GM15510 (cell line): ENCODE data around the gene GRID1.

ENCODE experiments used
- POLR2A ChIP-seq: IDR thresholded peaks from 3 replicates; pipeline ENCODE4 v1.6.1; 2011; ENCODE audit warnings: borderline replicate concordance; ENCODE audit not compliant: insufficient read length; ENCODE audit errors: extremely low read depth

GRID1 gene

GRCh38 chr10:86190291-86190690, 176.3 kb downstream of the GRID1 start:
- no peak for TF ChIP-seq POLR2A

GRCh38 chr10:86189891-86190290, 176.7 kb downstream of the GRID1 start:
- TF ChIP-seq POLR2A = no peak

DNA sequence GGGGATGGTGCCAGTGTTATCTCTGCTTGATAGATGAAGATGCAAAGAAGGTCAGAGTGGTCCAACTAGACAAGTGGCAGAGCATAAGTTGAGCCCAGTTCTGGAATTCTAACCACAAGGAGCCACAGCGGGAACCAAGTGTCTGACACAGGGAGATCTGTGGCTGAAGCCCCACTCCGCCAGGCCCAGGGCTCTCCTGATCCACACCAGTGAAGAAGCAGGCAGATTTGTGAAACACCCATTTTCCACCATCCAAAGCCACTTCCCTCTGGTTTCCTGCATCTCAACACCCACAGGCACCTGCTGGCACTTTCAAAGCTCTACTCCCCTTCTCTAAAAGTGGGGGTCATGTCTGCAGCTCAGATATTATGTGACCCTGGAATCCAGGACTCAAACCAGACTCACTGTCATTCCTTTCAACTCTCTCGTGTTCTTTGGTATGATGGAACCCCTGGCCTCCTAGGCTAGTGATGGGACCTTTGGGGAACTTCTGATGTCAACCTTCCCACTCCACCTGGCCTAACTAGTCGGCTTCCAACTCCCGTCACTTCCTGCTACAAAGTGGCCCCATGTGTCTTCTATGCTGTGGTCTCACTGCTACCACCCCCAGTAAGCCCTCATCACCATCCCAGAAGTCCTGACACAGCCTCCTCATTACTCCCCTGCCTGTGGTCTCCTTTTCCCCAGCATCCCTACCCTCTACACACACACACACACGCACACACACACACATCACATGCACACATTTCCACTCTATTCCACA, 177.6 kb downstream of the GRID1 start:
- no peak for TF ChIP-seq POLR2A

- TF ChIP-seq POLR2A = no peak
Observed at GRCh38 chr10:86188326-86188725, 178.3 kb downstream of the GRID1 start.

DNA sequence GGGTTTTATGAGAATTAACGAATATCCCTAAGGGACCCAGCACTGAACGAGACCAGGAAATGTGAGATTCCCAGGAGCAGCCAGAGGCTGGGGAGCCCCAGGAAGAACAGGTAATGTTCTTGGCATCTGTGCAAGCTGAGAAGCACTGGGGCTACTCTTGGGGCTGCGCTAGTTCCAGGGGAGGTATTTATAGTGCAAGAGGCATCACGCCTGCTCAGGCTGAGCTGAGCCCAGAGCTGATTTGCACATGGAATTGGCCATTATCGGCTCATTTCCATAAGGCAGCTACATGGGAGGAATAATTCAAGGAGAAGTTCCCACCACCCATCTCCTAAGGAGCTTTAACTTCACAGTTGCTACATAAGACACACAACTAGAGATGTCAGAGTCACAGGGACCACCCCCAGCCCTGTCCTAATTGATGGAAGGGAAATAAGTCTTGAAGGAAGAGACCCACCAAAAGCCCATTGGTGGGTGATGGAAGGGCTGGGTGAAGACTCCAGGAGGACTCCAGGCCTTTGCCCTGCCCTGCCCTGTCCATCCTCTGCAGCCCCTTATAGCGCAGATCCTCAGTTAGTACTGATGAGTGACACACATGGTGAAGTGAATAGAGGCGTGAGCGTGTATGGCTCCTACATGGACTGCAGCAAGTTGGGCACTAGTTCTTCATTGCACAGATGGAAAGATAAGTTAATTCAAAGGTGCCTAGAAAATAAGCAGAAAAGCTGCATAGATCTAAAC, 178.9 kb downstream of the GRID1 start:
- TF ChIP-seq POLR2A = no peak

DNA sequence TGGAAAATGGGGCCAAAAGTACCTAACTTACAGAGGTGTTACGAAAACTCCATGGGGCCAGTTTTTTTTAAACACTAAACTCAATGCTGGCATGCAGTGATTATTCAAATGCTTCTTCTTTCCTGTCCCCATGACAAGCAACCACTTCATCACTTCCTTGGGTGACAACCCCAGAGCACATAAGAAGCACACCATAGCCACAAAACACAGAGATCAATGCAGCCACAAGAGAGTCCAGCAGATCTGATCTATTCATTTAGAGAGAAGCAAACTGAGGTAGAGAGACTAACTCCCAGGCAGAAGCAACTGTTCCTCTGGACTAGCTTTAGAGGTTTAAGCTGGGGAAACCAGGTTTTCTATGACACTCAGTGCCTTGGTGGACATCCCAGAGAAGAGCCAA, 180.0 kb downstream of the GRID1 start:
- TF ChIP-seq POLR2A = no peak

GRCh38 chr10:86182595-86182994, 184.0 kb downstream of the GRID1 start:
- no peak for TF ChIP-seq POLR2A

DNA sequence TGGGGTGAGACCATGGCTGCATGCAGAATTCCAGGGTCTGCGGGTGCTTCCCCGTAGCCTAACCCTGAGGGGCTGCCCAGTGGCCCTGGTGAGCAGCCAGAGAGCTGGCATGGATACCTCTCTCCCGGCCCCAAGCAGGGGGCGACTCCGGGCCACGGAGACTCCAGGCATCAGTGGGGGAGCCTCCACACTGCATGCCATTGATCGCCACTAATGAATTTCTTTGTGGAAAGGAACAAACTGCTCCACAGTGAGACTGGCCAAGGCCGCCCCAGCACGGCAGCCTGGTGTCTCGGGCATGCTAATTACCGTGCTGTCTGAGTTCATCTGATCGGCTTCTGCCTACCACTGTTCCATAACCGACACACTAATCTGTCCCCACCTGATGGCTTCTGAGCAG, 184.4 kb downstream of the GRID1 start:
- no peak for TF ChIP-seq POLR2A

DNA sequence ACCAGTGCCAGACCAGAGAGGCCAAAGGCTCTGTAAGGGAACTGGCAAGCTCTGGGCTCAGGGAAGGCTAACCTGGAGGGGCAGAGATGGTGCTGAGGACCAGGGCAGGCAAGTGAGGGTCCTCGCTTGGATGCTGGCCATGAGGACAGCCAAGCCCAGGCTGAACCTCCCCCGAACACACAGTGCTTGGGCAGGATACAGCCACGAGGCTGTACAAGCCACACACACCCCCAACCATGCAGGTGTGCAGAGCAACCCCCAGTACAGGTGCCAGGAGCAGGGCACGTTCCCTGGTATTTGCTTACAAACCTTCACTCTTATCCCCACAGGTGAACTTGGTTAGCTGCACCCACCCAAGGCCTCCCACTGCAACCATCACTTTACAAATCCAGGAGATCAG, 185.7 kb downstream of the GRID1 start:
- no peak for TF ChIP-seq POLR2A

- TF ChIP-seq POLR2A = no peak
Observed at GRCh38 chr10:86179961-86180360, 186.6 kb downstream of the GRID1 start.

- TF ChIP-seq POLR2A = no peak
Observed at GRCh38 chr10:86179153-86179524, 187.5 kb downstream of the GRID1 start.

GRCh38 chr10:86178401-86179152, 188.0 kb downstream of the GRID1 start:
- no peak for TF ChIP-seq POLR2A

GRCh38 chr10:86177537-86178155, 188.9 kb downstream of the GRID1 start:
- no peak for TF ChIP-seq POLR2A

GRCh38 chr10:86176850-86177536, 189.6 kb downstream of the GRID1 start:
- no peak for TF ChIP-seq POLR2A
